ENCODE measurements around the gene MYMK.

- TF ChIP-seq CTCF (IDR thresholded peaks at IDR 0.05) (no peak), POLR2A (IDR thresholded peaks at IDR 0.05) (no peak), EP300 (IDR thresholded peaks at IDR 0.05) (no peak), POLR2AphosphoS5 (IDR thresholded peaks at IDR 0.05) (no peak)
These were observed 53.8 kb downstream of the MYMK start for GRCh38 chr9:133470988-133471387.

Measured in sigmoid colon (tissue), 4 donors.